HG02885 (cell line): ENCODE data around the gene ZFAND3.

Source experiments
- ATAC-seq: cut with Tn5 transposase; IDR thresholded peaks from one replicate; pipeline ENCODE4 v1.9.1; 2021; ENCODE audit warnings: mild to moderate bottlenecking; ENCODE audit not compliant: unreplicated experiment, poor library complexity

ZFAND3 gene

GRCh38 chr6:38191418-38191817 is 371.9 kb downstream of the ZFAND3 start:
- no peak for ATAC-seq

GRCh38 chr6:38192011-38192410 is 372.5 kb downstream of the ZFAND3 start:
- ATAC-seq = no peak

- ATAC-seq = no peak
Measured at GRCh38 chr6:38192487-38192886, 373.0 kb downstream of the ZFAND3 start.

GRCh38 chr6:38193051-38193450 is 373.5 kb downstream of the ZFAND3 start:
- ATAC-seq = no peak

- ATAC-seq = no peak
Measured at GRCh38 chr6:38193481-38194281, 374.2 kb downstream of the ZFAND3 start.

- ATAC-seq = no peak
Measured at GRCh38 chr6:38194282-38194572, 374.7 kb downstream of the ZFAND3 start.

- no peak for ATAC-seq
Measured at GRCh38 chr6:38194589-38194988, 375.1 kb downstream of the ZFAND3 start.

GRCh38 chr6:38195113-38195635 is 375.6 kb downstream of the ZFAND3 start:
- ATAC-seq = no peak

- ATAC-seq = no peak
Measured at GRCh38 chr6:38198219-38198618, 378.7 kb downstream of the ZFAND3 start.
